GM23248 (cell line): ENCODE results near the gene MEX3D. TPM values are rescaled to one million over a fixed set of nuclear protein-coding genes. Genes with fewer than 3 reads are reported as not detected.

Experiments
- DNase-seq: peaks from one replicate; pipeline ENCODE4 v3.0.0-alpha.2; 2015
- H2AFZ ChIP-seq: fragments of 200-600 bp; sonication (generic); 2 replicates; pipeline ENCODE4 v1.6.1; 2016; ENCODE audit warnings: antibody characterized with exemption
- H3F3A ChIP-seq: fragments of 200-600 bp; sonication (generic); 2 replicates; pipeline ENCODE4 v1.6.1; 2016; ENCODE audit warnings: mild to moderate bottlenecking, antibody characterized with exemption, mixed run types; ENCODE audit not compliant: insufficient read depth
- H3K27ac ChIP-seq: fragments of 200-600 bp; sonication (generic); 2 replicates; pipeline ENCODE4 v1.5.1; 2016; ENCODE audit warnings: mild to moderate bottlenecking
- H3K27me3 ChIP-seq: fragments of 200-600 bp; sonication (generic); replicated peaks from 2 replicates; pipeline ENCODE4 v1.6.1; 2016; ENCODE audit warnings: mild to moderate bottlenecking; ENCODE audit not compliant: insufficient read depth
- H3K36me3 ChIP-seq: fragments of 200-600 bp; sonication (generic); 2 replicates; pipeline ENCODE4 v1.6.1; 2016; ENCODE audit warnings: low read depth, mild to moderate bottlenecking
- H3K4me1 ChIP-seq: fragments of 200-600 bp; sonication (generic); 2 replicates; pipeline ENCODE4 v1.6.1; 2016; ENCODE audit warnings: mild to moderate bottlenecking; ENCODE audit not compliant: insufficient read depth
- H3K4me2 ChIP-seq: fragments of 200-600 bp; sonication (generic); one replicate; pipeline ENCODE4 v1.6.1; 2016; ENCODE audit warnings: mild to moderate bottlenecking; ENCODE audit not compliant: unreplicated experiment
- H3K4me3 ChIP-seq: fragments of 200-600 bp; sonication (generic); 2 replicates; pipeline ENCODE4 v1.5.1; 2016; ENCODE audit warnings: mild to moderate bottlenecking
- H3K79me2 ChIP-seq: fragments of 200-600 bp; sonication (generic); 2 replicates; pipeline ENCODE4 v1.6.1; 2016; ENCODE audit warnings: mild to moderate bottlenecking; ENCODE audit not compliant: insufficient read depth
- H3K9ac ChIP-seq: fragments of 200-600 bp; sonication (generic); 2 replicates; pipeline ENCODE4 v1.6.1; 2016; ENCODE audit warnings: mild to moderate bottlenecking
- H3K9me2 ChIP-seq: fragments of 200-600 bp; sonication (generic); 2 replicates; pipeline ENCODE4 v1.6.1; 2016; ENCODE audit warnings: mixed run types, mild to moderate bottlenecking, moderate library complexity; ENCODE audit not compliant: insufficient read depth
- H3K9me3 ChIP-seq: fragments of 200-600 bp; sonication (generic); one replicate; pipeline ENCODE4 v1.6.1; 2017; ENCODE audit warnings: low read depth
- H4K20me1 ChIP-seq: fragments of 200-600 bp; sonication (generic); 2 replicates; pipeline ENCODE4 v1.6.0; 2016; ENCODE audit not compliant: insufficient read depth
- EZH2 ChIP-seq: fragments of 200-600 bp; sonication (generic); IDR thresholded peaks from 2 replicates; pipeline ENCODE4 v1.6.1; 2018; ENCODE audit warnings: antibody characterized with exemption, mild to moderate bottlenecking; ENCODE audit not compliant: insufficient read depth, poor library complexity, severe bottlenecking
- EZH2phosphoT487 ChIP-seq: fragments of 200-600 bp; sonication (generic); IDR thresholded peaks from 2 replicates; pipeline ENCODE4 v1.6.1; 2018; ENCODE audit warnings: antibody characterized with exemption, moderate library complexity, mild to moderate bottlenecking, low read depth; ENCODE audit not compliant: insufficient read depth
- WGBS, 2 experiments: methylation state at CpG; one replicate each; pipeline ENCODE4 v1.1.6; 2015 to 2017; ENCODE audit warnings: low lambda C conversion rate in 2 of 2, low coverage in 1 of 2; ENCODE audit errors: missing lambda C conversion rate in 2 of 2; 5-methylcytosine and 5-hydroxymethylcytosine counted together
- in situ Hi-C: fragments of 300-500 bp; cut with MboI; formaldehyde crosslinking; loops from 2 replicates; pipeline ENCODE4 v1.15.0; 2020
- polyA plus RNA-seq: library from polyadenylated mRNA; unstranded; fragments of >200 nt; fragmentation: Nextera tagmentation; extraction: Ambion mirVana; gene quantifications from 2 replicates; pipeline ENCODE4 v1.2.1, GENCODE V29; 2016
- total RNA-seq: library from RNA; depleted of rRNA; stranded (reverse); fragments of >200 nt; shearing (Covaris generic); gene quantifications from 2 replicates; pipeline ENCODE4 v1.2.3, GENCODE V29; 2014

The MEX3D gene
- total and polyA plus RNA-seq, 2 experiments from 2014 or later = 2.6 to 50.3 TPM

DNA sequence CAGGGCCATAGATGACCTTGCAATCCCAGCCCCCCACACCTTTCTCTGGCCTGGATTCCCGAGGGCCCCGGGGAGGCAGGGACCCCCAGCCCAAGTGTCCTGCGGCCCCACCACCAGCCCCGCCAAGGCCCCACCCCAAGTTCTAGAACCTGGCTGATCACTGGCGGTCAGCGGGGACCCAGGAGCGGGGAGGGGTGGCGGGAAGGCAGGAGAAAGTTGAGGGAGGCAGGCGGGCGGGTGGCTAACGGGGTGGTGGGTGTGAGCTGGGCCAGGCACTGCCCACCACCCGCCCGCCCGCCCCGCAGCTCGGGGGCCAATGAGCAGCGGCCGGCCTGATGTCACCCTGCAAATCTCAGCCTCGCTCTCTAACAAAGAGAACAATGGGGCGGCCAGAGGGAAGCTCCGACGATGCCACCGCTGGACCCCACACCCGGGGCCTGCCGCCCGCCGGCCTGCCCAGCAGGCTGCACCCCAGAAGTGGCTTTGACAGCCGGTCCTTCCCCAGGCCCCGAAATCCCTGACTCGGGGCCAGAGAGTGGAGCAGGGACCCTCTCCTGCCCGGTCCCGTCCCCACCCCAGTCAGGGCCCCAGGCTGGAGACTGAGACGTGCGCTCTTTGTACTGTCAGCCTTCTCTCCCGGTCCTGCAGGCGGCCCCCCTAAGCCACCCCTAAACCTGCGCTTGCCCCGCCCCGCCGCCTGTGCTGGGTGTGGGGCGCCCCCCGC is 1.6 kb downstream of the MEX3D start:
- 1% methylated on average over 22 to 38 of the region's 42 CpGs for WGBS, 2 experiments
- no peak for TF ChIP-seq EZH2phosphoT487
- no peak for TF ChIP-seq EZH2
- peak overlapping the region; percentile 78 for H3K4me2 ChIP-seq
- H3K27me3 ChIP-seq = no peaks in the 10 kb centered on the region
- no peaks in the 10 kb centered on the region; the same call in 1 of the 2 replicates for H3F3A ChIP-seq
- peaks cover 46% of the 10 kb centered on the region for H3K79me2 ChIP-seq
- no peaks in the 10 kb centered on the region for H3K36me3 ChIP-seq
- in situ Hi-C loops = no loop called here
- H3K4me1 ChIP-seq = no peaks in the 10 kb centered on the region
- no peaks in the 10 kb centered on the region for H3K9me2 ChIP-seq
- H3K9ac ChIP-seq = peak overlapping the region; percentile 84
- H4K20me1 ChIP-seq = no peaks in the 10 kb centered on the region
- peak; percentile 90 for DNase-seq
- H2AFZ ChIP-seq = peak overlapping the region; percentile 74
- H3K4me3 ChIP-seq = peak overlapping the region; percentile 82
- peak overlapping the region; percentile 74 for H3K27ac ChIP-seq
- H3K9me3 ChIP-seq = no peaks in the 10 kb centered on the region

DNA sequence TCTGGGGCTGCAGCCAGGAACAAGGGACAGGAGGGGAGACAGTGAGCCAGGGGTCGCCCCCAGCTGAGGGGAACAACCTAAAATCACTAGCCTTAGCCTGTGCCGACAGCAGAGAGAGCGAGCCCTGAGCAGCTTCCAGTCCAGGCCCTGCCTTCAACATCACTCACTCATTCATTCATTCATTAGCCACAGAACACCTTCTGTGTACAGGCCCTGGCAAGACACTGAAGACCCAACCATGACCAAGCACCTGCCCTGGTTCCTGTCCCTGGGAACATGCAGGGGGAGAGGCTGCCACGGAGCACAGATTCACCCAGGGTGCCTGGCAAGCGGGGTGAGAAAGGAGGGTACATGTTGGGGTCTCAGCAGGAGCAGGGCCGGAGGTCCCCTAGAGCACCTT is 4.9 kb downstream of the MEX3D start:
- no peaks in the 10 kb centered on the region for H4K20me1 ChIP-seq
- H3K36me3 ChIP-seq = no peaks in the 10 kb centered on the region
- no peaks in the 10 kb centered on the region for H3K9me3 ChIP-seq
- no peak overlapping the region for H2AFZ ChIP-seq
- DNase-seq = no peak
- no peak overlapping the region for H3K9ac ChIP-seq
- TF ChIP-seq EZH2phosphoT487 (no peak), EZH2 (no peak)
- H3K4me1 ChIP-seq = no peaks in the 10 kb centered on the region
- no peak overlapping the region for H3K27ac ChIP-seq
- no peaks in the 10 kb centered on the region for H3K9me2 ChIP-seq
- 89 to 93% methylated on average over 6 of the region's 6 CpGs for WGBS, 2 experiments
- peaks cover 69% of the 10 kb centered on the region for H3K79me2 ChIP-seq
- no peaks in the 10 kb centered on the region for H3K27me3 ChIP-seq
- H3K4me3 ChIP-seq = no peak overlapping the region
- no peak overlapping the region for H3K4me2 ChIP-seq
- in situ Hi-C loops = no loop called here
- H3F3A ChIP-seq = no peaks in the 10 kb centered on the region; the same call in 1 of the 2 replicates

DNA sequence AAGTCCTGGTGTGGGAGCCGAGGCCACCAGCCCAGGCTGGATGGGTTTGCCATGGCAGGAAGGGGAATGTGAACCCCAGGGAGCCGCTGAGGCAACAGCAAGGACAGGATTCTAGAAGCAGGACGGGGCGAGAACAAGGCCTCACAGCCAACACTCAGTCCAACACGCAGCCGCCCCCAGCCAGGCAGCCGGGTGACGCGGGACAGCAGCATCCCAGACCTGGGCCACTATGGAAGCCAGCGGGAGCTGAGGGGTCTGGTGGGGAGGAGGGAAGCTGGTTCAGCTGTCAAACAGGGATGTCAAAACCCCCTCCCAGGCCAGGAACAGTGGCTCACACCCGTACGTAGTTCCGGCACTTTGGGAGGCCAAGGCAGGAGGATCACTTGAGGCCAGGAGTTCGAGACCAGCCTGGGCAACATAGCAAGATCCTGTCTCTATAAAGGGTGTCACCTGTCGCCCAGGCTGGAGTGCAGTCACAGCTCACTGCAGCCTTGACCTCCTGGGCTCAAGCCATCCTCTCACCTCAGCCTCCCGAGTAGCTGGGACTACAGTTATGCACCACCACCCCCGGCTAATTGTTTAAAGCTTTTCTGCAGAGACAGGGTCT is 6.8 kb downstream of the MEX3D start:
- Histone ChIP-seq H3K79me2 (peaks cover 74% of the 10 kb centered on the region), H4K20me1 (no peaks in the 10 kb centered on the region), H3K4me2 (no peak overlapping the region), H3K9me2 (no peaks in the 10 kb centered on the region), H3K9ac (no peak overlapping the region), H3K27ac (no peak overlapping the region), H3K4me1 (no peaks in the 10 kb centered on the region), H3K36me3 (no peaks in the 10 kb centered on the region), H3F3A (no peaks in the 10 kb centered on the region; the same call in 1 of the 2 replicates), H3K27me3 (no peaks in the 10 kb centered on the region), H2AFZ (no peak overlapping the region), H3K9me3 (no peaks in the 10 kb centered on the region), H3K4me3 (no peak overlapping the region)
- WGBS, 2 experiments = 90 to 92% methylated on average over 17 of the region's 17 CpGs
- TF ChIP-seq EZH2phosphoT487 (no peak), EZH2 (no peak)
- DNase-seq = no peak
- in situ Hi-C loops = no loop called here

- Histone ChIP-seq H4K20me1 (no peaks in the 10 kb centered on the region), H3K9ac (no peak overlapping the region), H3K4me3 (no peak overlapping the region)
These were observed 7.7 kb downstream of the MEX3D start for GRCh38 chr19:1560286-1560882.

More at GRCh38 chr19:1560286-1560882, 7.7 kb downstream of the MEX3D start:
- Histone ChIP-seq H3K9me2 (no peaks in the 10 kb centered on the region), H3K9me3 (no peaks in the 10 kb centered on the region), H2AFZ (no peak overlapping the region), H3K27ac (no peak overlapping the region), H3K79me2 (peaks cover 65% of the 10 kb centered on the region), H3K36me3 (no peaks in the 10 kb centered on the region), H3K4me2 (no peak overlapping the region), H3K27me3 (no peaks in the 10 kb centered on the region), H3K4me1 (no peaks in the 10 kb centered on the region), H3F3A (no peaks in the 10 kb centered on the region; the same call in 1 of the 2 replicates)
- WGBS, 2 experiments = 55 to 57% methylated on average over 25 of the region's 25 CpGs
- in situ Hi-C loops = no loop called here
- TF ChIP-seq EZH2phosphoT487 (no peak), EZH2 (no peak)
- no peak for DNase-seq
